Upper lobe of left lung (tissue), 4 donors: ENCODE measurements around the gene NAT16.

ENCODE experiments used
- CTCF ChIP-seq, 6 experiments: fragments of 450-650 bp in 4 of 6; fragments of 200-600 bp in 2 of 6; sonication (generic) in 2 of 6; IDR thresholded peaks; one replicate each; pipeline ENCODE4 v1.5.1; 2016 to 2019; ENCODE audit warnings: antibody characterized with exemption in 6 of 6
- EP300 ChIP-seq, 4 donors: sonication (generic); formaldehyde crosslinking; IDR thresholded peaks; one replicate each; pipeline ENCODE4 v1.5.1; 2017; ENCODE audit warnings: antibody characterized with exemption in 4 of 4, control low read depth in 2 of 4
- POLR2A ChIP-seq, 4 donors: fragments of 450-650 bp; IDR thresholded peaks; one replicate each; pipeline ENCODE4 v1.5.1; 2016 to 2017; ENCODE audit warnings: antibody characterized with exemption in 4 of 4, mild to moderate bottlenecking in 2 of 4
- POLR2AphosphoS5 ChIP-seq, 2 donors: sonication (generic); formaldehyde crosslinking; IDR thresholded peaks; one replicate each; pipeline ENCODE4 v1.5.1; 2017; ENCODE audit warnings: antibody characterized with exemption in 2 of 2

GRCh38 chr7:101172005-101172853, 7.9 kb downstream of the NAT16 start:
- TF ChIP-seq CTCF (IDR thresholded peaks at IDR 0.05): no peak
- no peak for TF ChIP-seq POLR2AphosphoS5 (IDR thresholded peaks at IDR 0.05)
- TF ChIP-seq POLR2A (IDR thresholded peaks at IDR 0.05): no peak
- TF ChIP-seq EP300 (IDR thresholded peaks at IDR 0.05): no peak
